Measurements from ENCODE around the gene GAS2L1.

Gene GAS2L1

GRCh38 chr22:29326481-29326880 lies 20.0 kb downstream of the GAS2L1 start:
- no peak overlapping the region for H2AFZ ChIP-seq (ENCODE audit: low read depth, low read length, severe bottlenecking)
- H3K27ac ChIP-seq (ENCODE audit: low read depth, low read length) = no peak overlapping the region
- H3F3A ChIP-seq (ENCODE audit: insufficient read depth) = peaks cover 3% of the 10 kb centered on the region; the same call in 1 of the 2 replicates
- TF ChIP-seq CTCF (IDR thresholded peaks at IDR 0.05; ENCODE audit: insufficient read depth, low read length, poor library complexity, severe bottlenecking) (no peak), EZH2phosphoT487 (conservative IDR thresholded peaks at IDR 0.05; ENCODE audit: low read length) (no peak)
- no peaks in the 10 kb centered on the region for H3K79me2 ChIP-seq (ENCODE audit: insufficient read depth, low read length)
- H3K9me3 ChIP-seq (ENCODE audit: insufficient read depth, low read length) = no peaks in the 10 kb centered on the region
- H3K4me2 ChIP-seq (ENCODE audit: low read depth, low read length, poor library complexity, severe bottlenecking) = no peak overlapping the region
- no peaks in the 10 kb centered on the region for H3K27me3 ChIP-seq (ENCODE audit: low read length)
- H3K4me3 ChIP-seq (ENCODE audit: insufficient read depth, low read length, poor library complexity, severe bottlenecking) = no peak overlapping the region
- H3K36me3 ChIP-seq (ENCODE audit: low read length) = no peaks in the 10 kb centered on the region
- no peak overlapping the region for H3K9ac ChIP-seq (ENCODE audit: low read length)
- H4K20me1 ChIP-seq (ENCODE audit: low read depth, low read length) = no peaks in the 10 kb centered on the region
- no peaks in the 10 kb centered on the region for H3K9me2 ChIP-seq (replicated peaks; ENCODE audit: insufficient read depth, low read length)

GRCh38 chr22:29327089-29327764 lies 20.8 kb downstream of the GAS2L1 start:
- H4K20me1 ChIP-seq (ENCODE audit: low read depth, low read length) = no peaks in the 10 kb centered on the region
- no peak overlapping the region for H3K27ac ChIP-seq (ENCODE audit: low read depth, low read length)

GRCh38 chr22:29328055-29328454 lies 21.6 kb downstream of the GAS2L1 start:
- no peak for TF ChIP-seq CTCF (IDR thresholded peaks at IDR 0.05; ENCODE audit: insufficient read depth, low read length, poor library complexity, severe bottlenecking)
- TF ChIP-seq EZH2phosphoT487 (conservative IDR thresholded peaks at IDR 0.05; ENCODE audit: low read length) = no peak
- no peak overlapping the region for H2AFZ ChIP-seq (ENCODE audit: low read depth, low read length, severe bottlenecking)
- H3F3A ChIP-seq (ENCODE audit: insufficient read depth) = peaks cover 3% of the 10 kb centered on the region; the same call in 1 of the 2 replicates
- H3K27me3 ChIP-seq (ENCODE audit: low read length) = no peaks in the 10 kb centered on the region
- H4K20me1 ChIP-seq (ENCODE audit: low read depth, low read length) = no peaks in the 10 kb centered on the region
- H3K9me2 ChIP-seq (replicated peaks; ENCODE audit: insufficient read depth, low read length) = no peaks in the 10 kb centered on the region
- H3K36me3 ChIP-seq (ENCODE audit: low read length) = no peaks in the 10 kb centered on the region
- no peak overlapping the region for H3K9ac ChIP-seq (ENCODE audit: low read length)
- H3K9me3 ChIP-seq (ENCODE audit: insufficient read depth, low read length) = no peaks in the 10 kb centered on the region
- no peaks in the 10 kb centered on the region for H3K79me2 ChIP-seq (ENCODE audit: insufficient read depth, low read length)
- no peak overlapping the region for H3K4me3 ChIP-seq (ENCODE audit: insufficient read depth, low read length, poor library complexity, severe bottlenecking)
- no peak overlapping the region for H3K4me2 ChIP-seq (ENCODE audit: low read depth, low read length, poor library complexity, severe bottlenecking)
- H3K27ac ChIP-seq (ENCODE audit: low read depth, low read length) = no peak overlapping the region

More at GRCh38 chr22:29327089-29327764, 20.8 kb downstream of the GAS2L1 start:
- H3F3A ChIP-seq (ENCODE audit: insufficient read depth) = peaks cover 3% of the 10 kb centered on the region; the same call in 1 of the 2 replicates
- no peak overlapping the region for H3K9ac ChIP-seq (ENCODE audit: low read length)
- no peak overlapping the region for H3K4me3 ChIP-seq (ENCODE audit: insufficient read depth, low read length, poor library complexity, severe bottlenecking)
- no peaks in the 10 kb centered on the region for H3K27me3 ChIP-seq (ENCODE audit: low read length)
- no peaks in the 10 kb centered on the region for H3K36me3 ChIP-seq (ENCODE audit: low read length)
- no peak for TF ChIP-seq EZH2phosphoT487 (conservative IDR thresholded peaks at IDR 0.05; ENCODE audit: low read length)
- no peaks in the 10 kb centered on the region for H3K79me2 ChIP-seq (ENCODE audit: insufficient read depth, low read length)
- H3K9me3 ChIP-seq (ENCODE audit: insufficient read depth, low read length) = no peaks in the 10 kb centered on the region
- no peaks in the 10 kb centered on the region for H3K9me2 ChIP-seq (replicated peaks; ENCODE audit: insufficient read depth, low read length)
- H2AFZ ChIP-seq (ENCODE audit: low read depth, low read length, severe bottlenecking) = no peak overlapping the region
- H3K4me2 ChIP-seq (ENCODE audit: low read depth, low read length, poor library complexity, severe bottlenecking) = no peak overlapping the region

Measured in SU-DHL-6 (cell line).